IMR-90 (cell line): ENCODE results near the gene STPG1. TPM values are rescaled to one million over a fixed set of nuclear protein-coding genes. Genes with fewer than 3 reads are reported as not detected.

Experiments
- ATAC-seq: fragments of 200-7000 bp; cut with Tn5 transposase; 2 replicates; pipeline ENCODE4 v1.9.1; 2020; ENCODE audit warnings: low read depth, mild to moderate bottlenecking, moderate library complexity
- BruUV-seq: library from RNA; stranded (reverse); fragments of 400-500 nt; replicated peaks from 2 replicates; lab custom pipeline; 2021; lab: Mats Ljungman, UMichigan
- CTCF ChIA-PET: fragments of 300-600 bp; formaldehyde crosslinking; extraction: SDS; loops from one replicate; lab custom pipeline; 2021; ENCODE audit warnings: antibody characterized with exemption; lab: Yijun Ruan, JAX
- POLR2A ChIA-PET: fragments of 300-600 bp; sonication (Branson Sonifier 250); formaldehyde crosslinking; loops from one replicate; lab custom pipeline; 2022; ENCODE audit warnings: antibody characterized with exemption; ENCODE audit not compliant: unreplicated experiment; lab: Charles Lee
- DNase-seq: peaks from one replicate; pipeline ENCODE4 v3.0.0; 2013
- H2AFZ ChIP-seq: replicated peaks from 2 replicates; pipeline ENCODE3; 2013; ENCODE audit warnings: low read length, mild to moderate bottlenecking; ENCODE audit not compliant: poor library complexity
- H2AK5ac ChIP-seq: 2 replicates; pipeline ENCODE4 v1.6.1; 2013; ENCODE audit warnings: low read depth, low read length, inconsistent platforms
- H2AK9ac ChIP-seq: replicated peaks from 2 replicates; pipeline ENCODE3; 2013; ENCODE audit warnings: mild to moderate bottlenecking, low read depth, low read length, moderate library complexity; ENCODE audit not compliant: poor library complexity
- H2BK120ac ChIP-seq: 2 replicates; pipeline ENCODE4 v1.6.1; 2013; ENCODE audit warnings: low read depth, low read length, inconsistent platforms
- H2BK15ac ChIP-seq: 3 replicates; pipeline ENCODE4 v1.6.1; 2013; ENCODE audit warnings: low read depth, low read length, inconsistent platforms
- H2BK20ac ChIP-seq: 2 replicates; pipeline ENCODE4 v1.6.1; 2013; ENCODE audit warnings: low read depth, mild to moderate bottlenecking, inconsistent platforms, low read length, moderate library complexity
- H2BK5ac ChIP-seq: 2 replicates; pipeline ENCODE4 v1.6.1; 2013; ENCODE audit warnings: mild to moderate bottlenecking, low read depth, low read length, inconsistent platforms; ENCODE audit not compliant: poor library complexity, severe bottlenecking
- H3K14ac ChIP-seq: replicated peaks from 2 replicates; pipeline ENCODE4 v1.6.1; 2013; ENCODE audit warnings: low read depth, low read length, inconsistent platforms
- H3K18ac ChIP-seq: 2 replicates; pipeline ENCODE4 v1.6.1; 2013; ENCODE audit warnings: low read depth, low read length, control low read depth
- H3K23ac ChIP-seq: 2 replicates; pipeline ENCODE4 v1.6.1; 2013; ENCODE audit warnings: low read depth, low read length, inconsistent platforms
- H3K27ac ChIP-seq: 2 replicates; pipeline ENCODE4 v1.5.1; 2013; ENCODE audit warnings: mild to moderate bottlenecking, control low read depth, low read length; ENCODE audit not compliant: insufficient read depth
- H3K27me3 ChIP-seq: 2 replicates; pipeline ENCODE4 v1.6.1; 2013; ENCODE audit warnings: low read length; ENCODE audit not compliant: control insufficient read depth, insufficient read depth
- H3K36me3 ChIP-seq: 2 replicates; pipeline ENCODE4 v1.6.1; 2013; ENCODE audit warnings: low read length, mixed read lengths; ENCODE audit not compliant: control insufficient read depth, insufficient read depth
- H3K4ac ChIP-seq: 2 replicates; pipeline ENCODE4 v1.6.1; 2013; ENCODE audit warnings: low read depth, low read length, inconsistent platforms
- H3K4me1 ChIP-seq: 2 replicates; pipeline ENCODE4 v1.6.1; 2013; ENCODE audit warnings: low read length, mixed read lengths; ENCODE audit not compliant: control insufficient read depth, insufficient read depth
- H3K4me2 ChIP-seq: 2 replicates; pipeline ENCODE4 v1.6.1; 2013; ENCODE audit warnings: low read depth, mild to moderate bottlenecking, control low read depth, low read length, moderate library complexity
- H3K4me3 ChIP-seq: 2 replicates; pipeline ENCODE4 v1.5.1; 2013; ENCODE audit warnings: low read depth, mild to moderate bottlenecking, control low read depth, low read length, moderate library complexity; ENCODE audit not compliant: insufficient read depth
- H3K56ac ChIP-seq: 2 replicates; pipeline ENCODE4 v1.6.1; 2013; ENCODE audit warnings: low read length, inconsistent platforms; ENCODE audit not compliant: insufficient read depth; ENCODE audit errors: extremely low read depth
- H3K79me1 ChIP-seq, 2 experiments: 2 replicates each; pipeline ENCODE4 v1.6.1; 2013; ENCODE audit warnings: low read length in 2 of 2, inconsistent platforms in 1 of 2, low read depth in 1 of 2
- H3K9ac ChIP-seq: 2 replicates; pipeline ENCODE4 v1.6.1; 2013; ENCODE audit warnings: low read depth, low read length, control low read depth
- H3K9me1 ChIP-seq: 2 replicates; pipeline ENCODE4 v1.6.1; 2013; ENCODE audit warnings: low read length, inconsistent platforms; ENCODE audit not compliant: insufficient read depth
- H3K9me3 ChIP-seq: 2 replicates; pipeline ENCODE4 v1.6.1; 2013; ENCODE audit warnings: low read length; ENCODE audit not compliant: control insufficient read depth, insufficient read depth
- H4K20me1 ChIP-seq: 2 replicates; pipeline ENCODE4 v1.6.1; 2013; ENCODE audit warnings: low read length, inconsistent platforms; ENCODE audit not compliant: insufficient read depth
- H4K5ac ChIP-seq: 2 replicates; pipeline ENCODE4 v1.6.1; 2013; ENCODE audit warnings: mild to moderate bottlenecking, low read depth, low read length, control low read depth
- H4K8ac ChIP-seq, 2 experiments: 2 replicates each; pipeline ENCODE4 v1.6.1; 2013; ENCODE audit warnings: low read depth in 2 of 2, low read length in 2 of 2, control low read depth in 1 of 2, inconsistent platforms in 1 of 2
- H4K91ac ChIP-seq: 2 replicates; pipeline ENCODE4 v1.6.1; 2013; ENCODE audit warnings: low read depth, low read length, inconsistent platforms; ENCODE audit not compliant: insufficient read depth
- CEBPB ChIP-seq: IDR thresholded peaks from 2 replicates; pipeline ENCODE4 v1.6.1; 2012; ENCODE audit warnings: low read depth, low read length, improper control_type of control experiment
- CHD1 ChIP-seq: IDR thresholded peaks from 2 replicates; pipeline ENCODE4 v1.6.1; 2012; ENCODE audit warnings: low read depth, low read length, improper control_type of control experiment
- ELK1 ChIP-seq: fragments of 150-350 bp; IDR thresholded peaks from 2 replicates; pipeline ENCODE4 v1.6.1; 2016; ENCODE audit warnings: low read depth, mild to moderate bottlenecking, low read length, moderate library complexity, borderline replicate concordance
- MAFK ChIP-seq: IDR thresholded peaks from 2 replicates; pipeline ENCODE4 v1.6.1; 2012; ENCODE audit warnings: low read depth, low read length, improper control_type of control experiment
- MXI1 ChIP-seq: IDR thresholded peaks from 2 replicates; pipeline ENCODE4 v1.6.1; 2012; ENCODE audit warnings: low read depth, mild to moderate bottlenecking, low read length, moderate library complexity, borderline replicate concordance
- POLR2A ChIP-seq: IDR thresholded peaks from 2 replicates; pipeline ENCODE4 v1.6.1; 2012; ENCODE audit warnings: mild to moderate bottlenecking, low read depth, low read length
- RCOR1 ChIP-seq: IDR thresholded peaks from 2 replicates; pipeline ENCODE4 v1.6.1; 2012; ENCODE audit warnings: mild to moderate bottlenecking, low read length, improper control_type of control experiment; ENCODE audit not compliant: insufficient replicate concordance
- RFX5 ChIP-seq: IDR thresholded peaks from 2 replicates; pipeline ENCODE4 v1.8.0; 2012; ENCODE audit warnings: low read depth, mild to moderate bottlenecking, low read length, moderate library complexity
- WGBS, 2 experiments: methylation state at CpG; one replicate each; pipeline versions ENCODE4 v1.1.5 to v1.1.7; 2013; ENCODE audit warnings: missing lambda C conversion rate in 2 of 2; ENCODE audit not compliant: insufficient read length in 1 of 2; ENCODE audit errors: extremely low coverage in 2 of 2; 5-methylcytosine and 5-hydroxymethylcytosine counted together
- dilution Hi-C: fragments of 300-500 bp; cut with HindIII; formaldehyde crosslinking; loops from one replicate; pipeline ENCODE4 v1.14.3; 2018; ENCODE audit warnings: low sequenced_read_pairs; ENCODE audit not compliant: unreplicated experiment
- in situ Hi-C: fragments of 300-500 bp; cut with MboI; formaldehyde crosslinking; loops from 3 replicates; pipeline ENCODE4 v1.14.3; 2019; ENCODE audit warnings: low sequenced_read_pairs, inconsistent platforms, mixed read lengths
- intact Hi-C: fragments of 100-400 bp; cut with micrococcal nuclease; formaldehyde crosslinking; loops from 2 replicates; pipeline ENCODE4 v1.10.0; 2022
- polyA plus RNA-seq, 3 experiments: library from polyadenylated mRNA; depleted of rRNA; stranded (reverse); fragments of >200 nt; gene quantifications; 2 replicates each; pipeline ENCODE4 v1.2.3, GENCODE V29; 2012; ENCODE audit warnings: low replicate concordance in 1 of 3
- total RNA-seq: library from RNA; depleted of rRNA; stranded (reverse); fragments of >200 nt; gene quantifications from 2 replicates; pipeline ENCODE4 v1.2.3, GENCODE V29; 2012

The STPG1 gene
- total and polyA plus RNA-seq, 2 of the 4 experiments (the other 2 are of a cell fraction), result 3.0 to 6.5 TPM

- H4K20me1 ChIP-seq, result no peaks in the 10 kb centered on the region
- H3K9me3 ChIP-seq, result no peaks in the 10 kb centered on the region
- H2AFZ ChIP-seq, result peak overlapping the region; percentile 60
- H2AK9ac ChIP-seq, result peak overlapping the region; percentile 81
- no peak for TF ChIP-seq MXI1
- TF ChIP-seq POLR2A, result no peak
- no peak for TF ChIP-seq RCOR1
- TF ChIP-seq CHD1, result no peak
- TF ChIP-seq CEBPB, result no peak
- TF ChIP-seq RFX5, result no peak
- no peak for TF ChIP-seq MAFK
- TF ChIP-seq ELK1, result no peak
- peaks cover 6% of the 10 kb centered on the region for H3K4me1 ChIP-seq
- H3K27me3 ChIP-seq, result no peaks in the 10 kb centered on the region
- H3K56ac ChIP-seq, result no peak overlapping the region
- BruUV-seq, result no TSS peak
- H4K5ac ChIP-seq, result no peak overlapping the region
- no peak overlapping the region for H3K9ac ChIP-seq
- H3K27ac ChIP-seq, result no peak overlapping the region
- no peak for ATAC-seq
- no peak overlapping the region for H3K4me2 ChIP-seq
- H3K4ac ChIP-seq, result peak overlapping the region; percentile 50; the same call in 1 of the 2 replicates
- H3K23ac ChIP-seq, result no peak overlapping the region
- ChIA-PET CTCF (interaction anchor here (0.6 to 5.2 kb wide), 12 partner anchors 8 to 347 kb away, joined by 3 to 170 read pairs (median 4); partner anchors contain the start of genes NIPAL3 and STPG1), POLR2A (no interaction called here)
- H3K9me1 ChIP-seq, result 0 out of 2 replicates have a peak, but pooled peaks cover 3% of the 10 kb centered on the region
- intact Hi-C loops (loop anchor here (10.0 kb wide), 1 partner anchor 192 kb away; no protein-coding TSS in a partner anchor), dilution Hi-C loops (no loop called here), in situ Hi-C loops (loop anchor here (5.0 to 10.0 kb wide), 2 partner anchors 190 to 242 kb away; no protein-coding TSS in a partner anchor)
- H3K4me3 ChIP-seq, result no peak overlapping the region
- peak overlapping the region; percentile 12; the same call in 1 of the 3 replicates for H2BK15ac ChIP-seq
- H3K14ac ChIP-seq, result no peak overlapping the region
- no peaks in the 10 kb centered on the region for H3K36me3 ChIP-seq
- H4K8ac ChIP-seq, result no peak overlapping the region
- no peak overlapping the region for H4K91ac ChIP-seq
- peak overlapping the region; percentile 59; the same call in 1 of the 2 replicates for H2BK120ac ChIP-seq
- no peak overlapping the region for H2BK5ac ChIP-seq
- H3K79me1 ChIP-seq, result peaks cover 0 to 22% of the 10 kb centered on the region in 2 experiments; a peak in 1 of 4 replicates
- H2AK5ac ChIP-seq, result no peak overlapping the region
- H3K18ac ChIP-seq, result no peak overlapping the region
- peak overlapping the region; percentile 48 for H2BK20ac ChIP-seq
- no CpG with 5 or more reads among the region's 4 CpGs for WGBS, 2 experiments
- DNase-seq, result no peak
Observed at GRCh38 chr1:24392604-24392946, 21.0 kb downstream of the STPG1 start.
